M059J (cell line): ENCODE measurements around the gene ORM1. TPM values are rescaled to one million over a fixed set of nuclear protein-coding genes. Genes with fewer than 3 reads are reported as not detected.

Source experiments
- total RNA-seq: library from RNA; depleted of rRNA; stranded (reverse); fragments of >200 nt; shearing (Covaris generic); gene quantifications from 2 replicates; pipeline ENCODE4 v1.2.3, GENCODE V29; 2014; rRNA removed

Gene ORM1
- total RNA-seq, 1 experiment from 2014 or later = 0.57 TPM

Other genes with a start within 250 kb of the ORM1 start
- gene AMBP, start 244.8 kb upstream of the ORM1 start, total RNA-seq = 0.10 TPM in 1 of 2 replicates, not detected in the other
- gene KIF12, start 223.8 kb upstream of the ORM1 start, total RNA-seq = 0.12 TPM in 1 of 2 replicates, not detected in the other
- 0.44 and 2.0 TPM in 2 replicates for gene COL27A1, start 167.6 kb upstream of the ORM1 start, total RNA-seq
- not detected in 2 replicates for gene ORM2, start 6.8 kb downstream of the ORM1 start, total RNA-seq
- 1.6 and 3.2 TPM in 2 replicates for gene AKNA, start 64.9 kb downstream of the ORM1 start, total RNA-seq
- gene WHRN, start 182.4 kb downstream of the ORM1 start, total RNA-seq = 1.8 and 3.5 TPM in 2 replicates